Keratinocyte (primary cell): Measurements from ENCODE around the gene FBRSL1.

Experiments used
- EZH2 ChIP-seq: IDR thresholded peaks from one replicate; pipeline ENCODE4 v1.6.1; 2012; ENCODE audit warnings: inconsistent platforms, mild to moderate bottlenecking, low read length, moderate library complexity
- TF ChIP-seq, protein P1 (sequence below), 3 experiments: IDR thresholded peaks in 1 of 3; conservative IDR thresholded peaks in 1 of 3; optimal IDR thresholded peaks in 1 of 3; 2 replicates in 2 of 3; 3 replicates in 1 of 3; pipeline versions ENCODE3 to v1.5.1; 2011; ENCODE audit warnings: low read length in 3 of 3, mild to moderate bottlenecking in 3 of 3, moderate library complexity in 2 of 3, control low read depth in 1 of 3, inconsistent platforms in 1 of 3; ENCODE audit not compliant: insufficient read depth in 2 of 3; ENCODE audit errors: extremely low read depth in 1 of 3

DNA sequence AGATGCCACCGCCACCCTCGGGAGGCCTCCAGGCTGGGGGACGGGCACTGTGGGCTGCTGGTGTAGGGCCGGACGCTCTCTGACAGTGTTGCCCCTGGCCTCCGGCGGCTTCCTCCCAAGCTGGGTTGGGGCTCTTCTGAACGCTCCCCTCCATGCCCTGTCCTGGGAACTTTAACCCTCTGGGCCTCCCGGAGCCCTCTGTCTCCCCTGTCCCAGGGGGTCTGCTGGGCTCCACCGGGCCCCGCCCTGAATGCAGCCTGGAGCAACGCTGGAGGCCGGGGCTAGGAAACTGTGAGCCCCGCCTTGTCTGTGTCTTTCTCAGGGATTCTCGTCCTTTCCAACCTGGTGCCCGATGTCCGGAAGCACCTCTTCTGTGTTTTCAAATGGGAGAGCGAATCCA lies 45.7 kb upstream of the FBRSL1 start:
- TF ChIP-seq EZH2, result no peak
- TF ChIP-seq, protein P1, sequence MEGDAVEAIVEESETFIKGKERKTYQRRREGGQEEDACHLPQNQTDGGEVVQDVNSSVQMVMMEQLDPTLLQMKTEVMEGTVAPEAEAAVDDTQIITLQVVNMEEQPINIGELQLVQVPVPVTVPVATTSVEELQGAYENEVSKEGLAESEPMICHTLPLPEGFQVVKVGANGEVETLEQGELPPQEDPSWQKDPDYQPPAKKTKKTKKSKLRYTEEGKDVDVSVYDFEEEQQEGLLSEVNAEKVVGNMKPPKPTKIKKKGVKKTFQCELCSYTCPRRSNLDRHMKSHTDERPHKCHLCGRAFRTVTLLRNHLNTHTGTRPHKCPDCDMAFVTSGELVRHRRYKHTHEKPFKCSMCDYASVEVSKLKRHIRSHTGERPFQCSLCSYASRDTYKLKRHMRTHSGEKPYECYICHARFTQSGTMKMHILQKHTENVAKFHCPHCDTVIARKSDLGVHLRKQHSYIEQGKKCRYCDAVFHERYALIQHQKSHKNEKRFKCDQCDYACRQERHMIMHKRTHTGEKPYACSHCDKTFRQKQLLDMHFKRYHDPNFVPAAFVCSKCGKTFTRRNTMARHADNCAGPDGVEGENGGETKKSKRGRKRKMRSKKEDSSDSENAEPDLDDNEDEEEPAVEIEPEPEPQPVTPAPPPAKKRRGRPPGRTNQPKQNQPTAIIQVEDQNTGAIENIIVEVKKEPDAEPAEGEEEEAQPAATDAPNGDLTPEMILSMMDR (optimal IDR thresholded peaks at IDR 0.05 in 1 of 3, IDR thresholded peaks at IDR 0.05 in 1 of 3, conservative IDR thresholded peaks at IDR 0.05 in 1 of 3; ENCODE audit: extremely low read depth in 1 of 3, insufficient read depth in 2 of 3, low read length in 3 of 3), result no peak
